Aortic smooth muscle cell (primary cell): Measurements from ENCODE around the gene ALKBH1. TPM values are rescaled to one million over a fixed set of nuclear protein-coding genes. Genes with fewer than 3 reads are reported as not detected.

Experiments used
- total RNA-seq: library from RNA; depleted of rRNA; stranded (reverse); fragments of >200 nt; gene quantifications from 2 replicates; pipeline ENCODE4 v1.2.3, GENCODE V29; 2014

The ALKBH1 gene
- total RNA-seq = 6.3 and 7.0 TPM in 2 replicates

GRCh38 chr14:77707724-77708408 is at the start of gene ALKBH1, which contains the start of gene SLIRP:
Gene ALKBH1, minus strand, starts transcription at chr14:77708023. Its CDS starts 19 bp downstream, at chr14:77708004.
Gene SLIRP, plus strand, starts transcription at chr14:77708103. Its CDS starts 9 bp downstream, at chr14:77708112.

Other genes starting within 250 kb of the ALKBH1 start
- gene AHSA1, start 249.9 kb downstream of the ALKBH1 start, total RNA-seq = 103 and 133 TPM in 2 replicates
- gene ISM2, start 209.2 kb downstream of the ALKBH1 start, total RNA-seq = 0.06 TPM in 1 of 2 replicates, not detected in the other
- gene SPTLC2, start 91.4 kb downstream of the ALKBH1 start, total RNA-seq = 35.1 and 45.8 TPM in 2 replicates
- gene SLIRP, start 80 bp upstream of the ALKBH1 start, total RNA-seq = 177 and 223 TPM in 2 replicates
- 51.9 and 59.7 TPM in 2 replicates for gene SNW1, start 53.1 kb upstream of the ALKBH1 start, total RNA-seq
- 2.9 and 4.0 TPM in 2 replicates for gene ADCK1, start 92.1 kb upstream of the ALKBH1 start, total RNA-seq